HepG2 (cell line): ENCODE results near the gene SMIM41. TPM values are rescaled to one million over a fixed set of nuclear protein-coding genes. Genes with fewer than 3 reads are reported as not detected.
A peak's percentile ranks its signal among the peaks of the same experiment; 100 is the strongest.

ENCODE experiments used
- BCL6 ChIP-seq: IDR thresholded peaks from 2 replicates; pipeline ENCODE4 v1.6.1; 2016; ENCODE audit warnings: missing genetic modification reagents, missing compliant biosample characterization
- DR1 ChIP-seq: sonication (generic); formaldehyde crosslinking; IDR thresholded peaks from 2 replicates; pipeline ENCODE4 v1.8.0; 2021; ENCODE audit warnings: mild to moderate bottlenecking, missing genetic modification reagents, inconsistent platforms
- KDM6A ChIP-seq: IDR thresholded peaks from 2 replicates; pipeline ENCODE4 v1.6.1; 2016; ENCODE audit warnings: low read depth
- MEF2D ChIP-seq: sonication (generic); formaldehyde crosslinking; IDR thresholded peaks from 2 replicates; pipeline ENCODE4 v1.5.1; 2020; ENCODE audit warnings: mild to moderate bottlenecking, missing genetic modification reagents
- MXI1 ChIP-seq: IDR thresholded peaks from 3 replicates; pipeline ENCODE4 v1.6.1; 2012; ENCODE audit warnings: low read depth, low read length, inconsistent platforms, borderline replicate concordance
- PLRG1 ChIP-seq: fragments of 450-650 bp; conservative IDR thresholded peaks from 2 replicates; pipeline ENCODE4 v1.6.1; 2016
- SALL2 ChIP-seq: sonication (generic); formaldehyde crosslinking; IDR thresholded peaks from 2 replicates; pipeline ENCODE4 v1.8.1; 2023; ENCODE audit warnings: mild to moderate bottlenecking, missing genetic modification reagents, inconsistent platforms
- SIN3A ChIP-seq: IDR thresholded peaks from 2 replicates; pipeline ENCODE4 v1.6.1; 2011; ENCODE audit warnings: low read depth, mild to moderate bottlenecking, control low read depth, low read length, borderline replicate concordance
- SMAD9 ChIP-seq: sonication (generic); formaldehyde crosslinking; IDR thresholded peaks from 2 replicates; pipeline ENCODE4 v1.5.1; 2020; ENCODE audit warnings: mild to moderate bottlenecking, missing genetic modification reagents
- SP140L ChIP-seq: sonication (generic); formaldehyde crosslinking; IDR thresholded peaks from 2 replicates; pipeline ENCODE4 v1.4.0; 2020; ENCODE audit warnings: missing genetic modification reagents, borderline replicate concordance
- TBL1XR1 ChIP-seq: fragments of 150-350 bp; IDR thresholded peaks from 2 replicates; pipeline ENCODE4 v1.6.1; 2014; ENCODE audit warnings: borderline replicate concordance, low read length; ENCODE audit not compliant: partially characterized antibody
- ZFP37 ChIP-seq: sonication (generic); formaldehyde crosslinking; IDR thresholded peaks from 2 replicates; pipeline ENCODE4 v1.4.0; 2020; ENCODE audit warnings: missing genetic modification reagents, borderline replicate concordance
- ZNF101 ChIP-seq: sonication (generic); formaldehyde crosslinking; IDR thresholded peaks from 2 replicates; pipeline ENCODE4 v1.4.0; 2020; ENCODE audit warnings: mild to moderate bottlenecking, low read depth, missing genetic modification reagents, borderline replicate concordance
- ZNF83 ChIP-seq: sonication (generic); formaldehyde crosslinking; IDR thresholded peaks from 2 replicates; pipeline ENCODE4 v1.4.0; 2020; ENCODE audit warnings: missing genetic modification reagents, mild to moderate bottlenecking, borderline replicate concordance
- ZSCAN29 ChIP-seq: sonication (generic); formaldehyde crosslinking; conservative IDR thresholded peaks from 2 replicates; pipeline ENCODE4 v1.4.0; 2020; ENCODE audit warnings: mild to moderate bottlenecking, missing genetic modification reagents
- polyA plus RNA-seq, 8 experiments: library from polyadenylated mRNA; depleted of rRNA in 3 of 8; stranded (reverse) in 7 of 8; unstranded in 1 of 8; fragments of >200 nt; fragmentation: Illumina TruSeq in 4 of 8; extraction: Trizol in 4 of 8; gene quantifications; 2 replicates each; pipeline versions ENCODE4 v1.2.1 to v1.2.3, GENCODE V29; 2011 to 2016; ENCODE audit warnings: low read depth in 4 of 8, missing spikeins in 1 of 8, mixed read lengths in 1 of 8; ENCODE audit not compliant: insufficient read depth in 1 of 8
- total RNA-seq, 5 experiments: library from RNA; depleted of rRNA; stranded (reverse); fragments of >200 nt; fragmentation: Illumina TruSeq; extraction: Trizol; gene quantifications; 2 replicates each; pipeline ENCODE4 v1.2.3, GENCODE V29; 2016; ENCODE audit warnings: low read depth in 1 of 5
- TF ChIP-seq, protein P1 (sequence below): sonication (generic); formaldehyde crosslinking; IDR thresholded peaks from 2 replicates; pipeline ENCODE4 v1.4.0; 2020; ENCODE audit warnings: missing genetic modification reagents, borderline replicate concordance
- TF ChIP-seq, protein P2 (sequence below): sonication (generic); formaldehyde crosslinking; conservative IDR thresholded peaks from 2 replicates; pipeline ENCODE4 v1.8.0; 2022; ENCODE audit warnings: low read depth, missing genetic modification reagents
- TF ChIP-seq, protein P3 (sequence below): sonication (generic); formaldehyde crosslinking; IDR thresholded peaks from 2 replicates; pipeline ENCODE4 v1.5.0; 2020; ENCODE audit warnings: missing genetic modification reagents, mild to moderate bottlenecking, borderline replicate concordance
- TF ChIP-seq, protein P4 (sequence below): sonication (generic); formaldehyde crosslinking; IDR thresholded peaks from 2 replicates; pipeline ENCODE4 v1.5.0; 2020; ENCODE audit warnings: missing genetic modification reagents
- TF ChIP-seq, protein P5 (sequence below): sonication (generic); formaldehyde crosslinking; IDR thresholded peaks from 2 replicates; pipeline ENCODE4 v1.5.1; 2020; ENCODE audit warnings: missing genetic modification reagents, mild to moderate bottlenecking, borderline replicate concordance
- TF ChIP-seq, protein P6 (sequence below): sonication (generic); formaldehyde crosslinking; IDR thresholded peaks from 2 replicates; pipeline ENCODE4 v1.8.1; 2023; ENCODE audit warnings: mild to moderate bottlenecking, missing genetic modification reagents

Gene SMIM41
- total and polyA plus RNA-seq, 2 of the 13 experiments (the other 11 are each of a cell fraction or from before 2014, with no cell fraction given): not detected

DNA sequence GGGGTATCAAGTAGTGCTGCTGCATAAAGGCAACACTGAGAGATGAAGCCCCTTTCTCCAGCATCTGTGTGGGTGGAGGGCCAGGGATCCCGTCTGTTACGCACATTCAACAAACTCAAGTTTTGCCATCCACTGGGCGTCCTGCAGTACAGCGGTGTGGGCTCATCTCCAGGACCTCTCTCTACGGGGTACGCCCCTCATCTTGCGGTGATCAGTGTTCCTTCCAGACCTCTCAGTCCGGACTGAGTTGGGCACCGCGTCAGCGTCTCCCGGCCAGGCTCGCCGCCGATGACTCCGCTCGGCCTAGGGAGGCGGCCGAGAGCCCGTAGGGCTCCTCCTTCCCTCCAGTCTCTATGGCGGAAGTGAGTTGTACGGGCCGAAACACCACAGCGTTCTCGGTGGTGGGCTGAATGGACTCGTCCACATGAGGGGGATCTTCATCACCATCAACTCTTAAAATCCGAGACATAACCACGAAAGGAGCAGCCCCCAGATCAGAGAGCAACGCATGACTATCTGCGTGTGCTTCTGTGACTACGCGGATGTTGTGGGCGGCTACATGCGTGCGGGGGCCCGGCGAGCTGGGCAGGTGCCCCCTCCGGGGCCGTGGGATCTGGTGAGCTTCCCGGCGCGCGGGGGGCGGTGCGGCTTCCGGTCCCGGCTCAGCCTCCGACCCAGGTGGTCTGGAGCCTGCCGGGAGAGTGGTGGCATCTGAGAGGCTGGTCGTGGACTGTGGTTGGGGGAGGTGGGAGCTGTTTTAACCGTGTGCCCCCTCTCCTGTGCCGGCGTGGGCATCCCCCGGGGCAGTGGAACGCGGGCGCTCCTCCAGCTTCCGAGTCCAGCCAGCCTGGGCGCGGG, 9.9 kb upstream of the SMIM41 start, which contains the start of gene ATG101 (continued):
- TF ChIP-seq, protein P1, sequence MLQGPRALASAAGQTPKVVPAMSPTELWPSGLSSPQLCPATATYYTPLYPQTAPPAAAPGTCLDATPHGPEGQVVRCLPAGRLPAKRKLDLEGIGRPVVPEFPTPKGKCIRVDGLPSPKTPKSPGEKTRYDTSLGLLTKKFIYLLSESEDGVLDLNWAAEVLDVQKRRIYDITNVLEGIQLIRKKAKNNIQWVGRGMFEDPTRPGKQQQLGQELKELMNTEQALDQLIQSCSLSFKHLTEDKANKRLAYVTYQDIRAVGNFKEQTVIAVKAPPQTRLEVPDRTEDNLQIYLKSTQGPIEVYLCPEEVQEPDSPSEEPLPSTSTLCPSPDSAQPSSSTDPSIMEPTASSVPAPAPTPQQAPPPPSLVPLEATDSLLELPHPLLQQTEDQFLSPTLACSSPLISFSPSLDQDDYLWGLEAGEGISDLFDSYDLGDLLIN: 0 out of 2 replicates have a peak, but pooled peaks have one; percentile 46
- no peak for TF ChIP-seq ZNF83 (CRISPR knock-in tag)
- no peak for TF ChIP-seq PLRG1
- TF ChIP-seq, protein P2, sequence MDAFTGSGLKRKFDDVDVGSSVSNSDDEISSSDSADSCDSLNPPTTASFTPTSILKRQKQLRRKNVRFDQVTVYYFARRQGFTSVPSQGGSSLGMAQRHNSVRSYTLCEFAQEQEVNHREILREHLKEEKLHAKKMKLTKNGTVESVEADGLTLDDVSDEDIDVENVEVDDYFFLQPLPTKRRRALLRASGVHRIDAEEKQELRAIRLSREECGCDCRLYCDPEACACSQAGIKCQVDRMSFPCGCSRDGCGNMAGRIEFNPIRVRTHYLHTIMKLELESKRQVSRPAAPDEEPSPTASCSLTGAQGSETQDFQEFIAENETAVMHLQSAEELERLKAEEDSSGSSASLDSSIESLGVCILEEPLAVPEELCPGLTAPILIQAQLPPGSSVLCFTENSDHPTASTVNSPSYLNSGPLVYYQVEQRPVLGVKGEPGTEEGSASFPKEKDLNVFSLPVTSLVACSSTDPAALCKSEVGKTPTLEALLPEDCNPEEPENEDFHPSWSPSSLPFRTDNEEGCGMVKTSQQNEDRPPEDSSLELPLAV (CRISPR knock-in tag): no peak; the same call in 1 of the 2 replicates
- TF ChIP-seq ZSCAN29 (CRISPR knock-in tag): no peak
- TF ChIP-seq SP140L (CRISPR knock-in tag): no peak
- TF ChIP-seq, protein P3, sequence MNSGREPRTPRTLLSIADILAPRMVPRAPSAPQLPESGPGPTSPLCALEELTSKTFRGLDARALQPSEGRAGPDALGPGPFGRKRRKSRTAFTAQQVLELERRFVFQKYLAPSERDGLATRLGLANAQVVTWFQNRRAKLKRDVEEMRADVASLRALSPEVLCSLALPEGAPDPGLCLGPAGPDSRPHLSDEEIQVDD: no peak
- no peak for TF ChIP-seq ZFP37 (CRISPR knock-in tag)
- peak; percentile 58; the same call in 1 of the 2 replicates for TF ChIP-seq MEF2D (CRISPR knock-in tag)
- TF ChIP-seq BCL6 (CRISPR knock-in tag): peak; percentile 44; the same call in 1 of the 2 replicates
- TF ChIP-seq SMAD9: no peak
- TF ChIP-seq DR1 (CRISPR knock-in tag): peak; percentile 34
- peak; percentile 73; the same call in 1 of the 2 replicates for TF ChIP-seq SALL2 (CRISPR knock-in tag)
- peak; percentile 14; the same call in 1 of the 3 replicates for TF ChIP-seq MXI1
- TF ChIP-seq, protein P4, sequence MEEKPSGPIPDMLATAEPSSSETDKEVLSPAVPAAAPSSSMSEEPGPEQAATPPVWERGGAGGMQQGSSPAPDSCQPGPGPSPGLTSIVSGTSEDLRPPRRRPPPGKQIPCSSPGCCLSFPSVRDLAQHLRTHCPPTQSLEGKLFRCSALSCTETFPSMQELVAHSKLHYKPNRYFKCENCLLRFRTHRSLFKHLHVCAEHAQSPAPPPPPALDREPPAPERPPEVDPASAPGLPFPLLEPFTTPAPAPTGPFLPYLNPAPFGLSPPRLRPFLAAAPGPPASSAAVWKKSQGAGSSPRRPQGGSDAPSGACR: peak; percentile 63; the same call in 1 of the 2 replicates
- TF ChIP-seq TBL1XR1: peak; percentile 42
- TF ChIP-seq, protein P5, sequence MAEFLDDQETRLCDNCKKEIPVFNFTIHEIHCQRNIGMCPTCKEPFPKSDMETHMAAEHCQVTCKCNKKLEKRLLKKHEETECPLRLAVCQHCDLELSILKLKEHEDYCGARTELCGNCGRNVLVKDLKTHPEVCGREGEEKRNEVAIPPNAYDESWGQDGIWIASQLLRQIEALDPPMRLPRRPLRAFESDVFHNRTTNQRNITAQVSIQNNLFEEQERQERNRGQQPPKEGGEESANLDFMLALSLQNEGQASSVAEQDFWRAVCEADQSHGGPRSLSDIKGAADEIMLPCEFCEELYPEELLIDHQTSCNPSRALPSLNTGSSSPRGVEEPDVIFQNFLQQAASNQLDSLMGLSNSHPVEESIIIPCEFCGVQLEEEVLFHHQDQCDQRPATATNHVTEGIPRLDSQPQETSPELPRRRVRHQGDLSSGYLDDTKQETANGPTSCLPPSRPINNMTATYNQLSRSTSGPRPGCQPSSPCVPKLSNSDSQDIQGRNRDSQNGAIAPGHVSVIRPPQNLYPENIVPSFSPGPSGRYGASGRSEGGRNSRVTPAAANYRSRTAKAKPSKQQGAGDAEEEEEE (CRISPR knock-in tag): 0 out of 2 replicates have a peak, but pooled peaks have one; percentile 74
- TF ChIP-seq, protein P6, sequence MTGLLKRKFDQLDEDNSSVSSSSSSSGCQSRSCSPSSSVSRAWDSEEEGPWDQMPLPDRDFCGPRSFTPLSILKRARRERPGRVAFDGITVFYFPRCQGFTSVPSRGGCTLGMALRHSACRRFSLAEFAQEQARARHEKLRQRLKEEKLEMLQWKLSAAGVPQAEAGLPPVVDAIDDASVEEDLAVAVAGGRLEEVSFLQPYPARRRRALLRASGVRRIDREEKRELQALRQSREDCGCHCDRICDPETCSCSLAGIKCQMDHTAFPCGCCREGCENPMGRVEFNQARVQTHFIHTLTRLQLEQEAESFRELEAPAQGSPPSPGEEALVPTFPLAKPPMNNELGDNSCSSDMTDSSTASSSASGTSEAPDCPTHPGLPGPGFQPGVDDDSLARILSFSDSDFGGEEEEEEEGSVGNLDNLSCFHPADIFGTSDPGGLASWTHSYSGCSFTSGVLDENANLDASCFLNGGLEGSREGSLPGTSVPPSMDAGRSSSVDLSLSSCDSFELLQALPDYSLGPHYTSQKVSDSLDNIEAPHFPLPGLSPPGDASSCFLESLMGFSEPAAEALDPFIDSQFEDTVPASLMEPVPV: peak; percentile 88
- TF ChIP-seq KDM6A (CRISPR knock-in tag): no peak
- TF ChIP-seq ZNF101 (CRISPR knock-in tag): no peak; the same call in 1 of the 2 replicates
- peak; percentile 70; the same call in 1 of the 2 replicates for TF ChIP-seq SIN3A
